Breast epithelium (tissue), 4 donors: ENCODE measurements around the gene DUSP15. TPM values are rescaled to one million over a fixed set of nuclear protein-coding genes. Genes with fewer than 3 reads are reported as not detected.
"Not testable (repeated sequence)": the region's sequence is repeated elsewhere in the genome, so short reads cannot be mapped to it uniquely, and the experiment has no call there.

Experiments
- DNase-seq, 2 donors: peaks; one replicate each; pipeline ENCODE4 v3.0.0-alpha.2; 2019; ENCODE audit warnings: low spot score in 2 of 2
- H3K27ac ChIP-seq, 2 donors: fragments of 200-600 bp; sonication (generic) in 1 of 2; one replicate each; pipeline ENCODE4 v1.5.1; 2016 to 2019; ENCODE audit warnings: mild to moderate bottlenecking in 1 of 2
- H3K27me3 ChIP-seq, 2 donors: fragments of 200-600 bp; sonication (generic) in 1 of 2; one replicate each; pipeline versions ENCODE4 v1.5.1 to v1.6.0; 2017 to 2019; ENCODE audit warnings: control low read depth in 1 of 2, mild to moderate bottlenecking in 1 of 2
- H3K36me3 ChIP-seq: fragments of 200-600 bp; one replicate; pipeline ENCODE4 v1.5.1; 2019
- H3K4me1 ChIP-seq, 2 donors: fragments of 200-600 bp; sonication (generic); one replicate each; pipeline ENCODE4 v1.5.1; 2016 to 2019; ENCODE audit warnings: control low read depth in 1 of 2
- H3K4me3 ChIP-seq, 3 donors: fragments of 200-600 bp; sonication (generic); 1 replicate in 2 of 3; 2 replicates in 1 of 3; pipeline ENCODE4 v1.5.1; 2016 to 2019; ENCODE audit warnings: mild to moderate bottlenecking in 3 of 3, moderate library complexity in 2 of 3
- H3K9me3 ChIP-seq, 2 donors: fragments of 200-600 bp; sonication (generic) in 1 of 2; one replicate each; pipeline ENCODE4 v1.5.1; 2016 to 2019; ENCODE audit warnings: control low read depth in 1 of 2
- CTCF ChIP-seq, 3 donors: fragments of 450-650 bp; IDR thresholded peaks; one replicate each; pipeline ENCODE4 v1.5.1; 2016 to 2017; ENCODE audit warnings: antibody characterized with exemption in 3 of 3, mild to moderate bottlenecking in 3 of 3, moderate library complexity in 3 of 3
- POLR2A ChIP-seq: fragments of 450-650 bp; IDR thresholded peaks from one replicate; pipeline ENCODE4 v1.6.1; 2016; ENCODE audit warnings: antibody characterized with exemption, mild to moderate bottlenecking, moderate library complexity
- POLR2AphosphoS5 ChIP-seq, 3 donors: sonication (generic); formaldehyde crosslinking; IDR thresholded peaks; one replicate each; pipeline ENCODE4 v1.6.1; 2017; ENCODE audit warnings: antibody characterized with exemption in 3 of 3
- intact Hi-C: fragments of 100-400 bp; cut with DNase I; formaldehyde crosslinking; loops from one replicate; pipeline ENCODE4 v1.15.1; 2023; ENCODE audit warnings: low total_unique reads
- total RNA-seq, 3 donors: library from RNA; depleted of rRNA; stranded (reverse); fragments of >200 nt; gene quantifications; one replicate each; pipeline ENCODE4 v1.1.0, GENCODE V29; 2016

Gene DUSP15
- 1 to 10 TPM; 1.9 to 3.6 (median 2.1) TPM for total RNA-seq

- Histone ChIP-seq H3K27ac (peak within 1 kb of the TSS; percentile 79 to 84), H3K9me3 (no peaks in the 10 kb centered on the region), H3K4me3 (peak within 1 kb of the TSS; percentile 54 to 93 (median 84)), H3K36me3 (no peaks in the 10 kb centered on the region), H3K27me3 (no peaks in the 10 kb centered on the region), H3K4me1 (peaks cover 4 to 12% of the 10 kb centered on the region in 2 donors)
- DNase-seq = peak in 1 of 2 donors; percentile 67
- TF ChIP-seq POLR2AphosphoS5 (IDR thresholded peaks at IDR 0.05) (no peak), CTCF (IDR thresholded peaks at IDR 0.05) (no peak), POLR2A (no peak)
- intact Hi-C loops = no loop called here
Observed at GRCh38 chr20:31869942-31870725, at the start of gene DUSP15, which contains the start of gene TTLL9. TSS of gene DUSP15 (minus strand) at chr20:31870527. CDS start at chr20:31870337, 190 bp downstream. TSS of gene TTLL9 (plus strand) at chr20:31870634. CDS start at chr20:31871127, 493 bp downstream.

- no peak for DNase-seq
- H3K4me1 ChIP-seq = no peaks in the 10 kb centered on the region
- H3K27me3 ChIP-seq = no peaks in the 10 kb centered on the region
- intact Hi-C loops = no loop called here
- no peaks in the 10 kb centered on the region for H3K36me3 ChIP-seq
- no peaks in the 10 kb centered on the region for H3K9me3 ChIP-seq
- TF ChIP-seq POLR2A = no peak
- no peak for TF ChIP-seq CTCF (IDR thresholded peaks at IDR 0.05)
- no peak for TF ChIP-seq POLR2AphosphoS5 (IDR thresholded peaks at IDR 0.05)
- no peak overlapping the region for H3K27ac ChIP-seq
- H3K4me3 ChIP-seq = no peak overlapping the region
Observed at GRCh38 chr20:31919410-31920155, 49.3 kb upstream of the DUSP15 start.

GRCh38 chr20:31918466-31919105 is 48.3 kb upstream of the DUSP15 start:
- no peaks in the 10 kb centered on the region for H3K27me3 ChIP-seq
- intact Hi-C loops = no loop called here

GRCh38 chr20:31917962-31918412 is 47.7 kb upstream of the DUSP15 start:
- H3K27me3 ChIP-seq, H3K36me3 ChIP-seq, H3K4me3 ChIP-seq, DNase-seq, H3K4me1 ChIP-seq, intact Hi-C loops, H3K9me3 ChIP-seq, H3K27ac ChIP-seq: not testable (repeated sequence)

More at GRCh38 chr20:31918466-31919105, 48.3 kb upstream of the DUSP15 start:
- H3K4me3 ChIP-seq = no peak overlapping the region
- H3K4me1 ChIP-seq = no peaks in the 10 kb centered on the region
- no peak overlapping the region for H3K27ac ChIP-seq
- H3K36me3 ChIP-seq = no peaks in the 10 kb centered on the region
- no peak for DNase-seq
- H3K9me3 ChIP-seq = no peaks in the 10 kb centered on the region
- TF ChIP-seq POLR2AphosphoS5 (IDR thresholded peaks at IDR 0.05) = no peak
- no peak for TF ChIP-seq POLR2A
- no peak for TF ChIP-seq CTCF (IDR thresholded peaks at IDR 0.05)

- no peak for TF ChIP-seq POLR2A
- no peak for TF ChIP-seq POLR2AphosphoS5 (IDR thresholded peaks at IDR 0.05)
- no peak for TF ChIP-seq CTCF (IDR thresholded peaks at IDR 0.05)
- intact Hi-C loops = no loop called here
- no peak overlapping the region for H3K4me3 ChIP-seq
- no peaks in the 10 kb centered on the region for H3K36me3 ChIP-seq
- no peaks in the 10 kb centered on the region for H3K9me3 ChIP-seq
- no peaks in the 10 kb centered on the region for H3K4me1 ChIP-seq
- no peak overlapping the region for H3K27ac ChIP-seq
- no peak for DNase-seq
- no peaks in the 10 kb centered on the region for H3K27me3 ChIP-seq
Observed at GRCh38 chr20:31916708-31917107, 46.4 kb upstream of the DUSP15 start.
